Spleen (tissue), 11 donors: ENCODE data around the gene SIDT1. TPM values are rescaled to one million over a fixed set of nuclear protein-coding genes. Genes with fewer than 3 reads are reported as not detected.

Experiments used
- DNase-seq: peaks from one replicate; pipeline ENCODE4 v3.0.0-alpha.2; 2020
- H3K27ac ChIP-seq, 8 donors: fragments of 200-600 bp; sonication (generic) in 7 of 8; 1 replicate in 4 of 8; 2 replicates in 4 of 8; pipeline versions ENCODE4 v1.5.0 to v1.8.0; 2016 to 2021; ENCODE audit warnings: inconsistent platforms in 4 of 8, mild to moderate bottlenecking in 4 of 8, moderate library complexity in 1 of 8
- H3K27me3 ChIP-seq, 7 donors: fragments of 200-600 bp; sonication (generic) in 6 of 7; replicated peaks in 1 of 7; 1 replicate in 4 of 7; 2 replicates in 3 of 7; pipeline versions ENCODE4 v1.5.0 to v1.8.0; 2016 to 2021; ENCODE audit warnings: inconsistent platforms in 3 of 7, mild to moderate bottlenecking in 1 of 7
- H3K36me3 ChIP-seq, 6 donors: fragments of 200-600 bp; sonication (generic) in 5 of 6; 1 replicate in 4 of 6; 2 replicates in 2 of 6; pipeline versions ENCODE4 v1.5.0 to v1.8.0; 2016 to 2021; ENCODE audit warnings: inconsistent platforms in 2 of 6
- H3K4me1 ChIP-seq, 6 donors: fragments of 200-600 bp; sonication (generic) in 5 of 6; 1 replicate in 3 of 6; 2 replicates in 3 of 6; pipeline versions ENCODE4 v1.5.0 to v1.8.0; 2016 to 2021; ENCODE audit warnings: inconsistent platforms in 3 of 6
- H3K4me3 ChIP-seq, 8 donors: fragments of 200-600 bp; sonication (generic) in 7 of 8; 1 replicate in 4 of 8; 2 replicates in 4 of 8; pipeline versions ENCODE4 v1.5.0 to v1.8.0; 2016 to 2021; ENCODE audit warnings: inconsistent platforms in 4 of 8, mild to moderate bottlenecking in 4 of 8, moderate library complexity in 2 of 8
- H3K9me3 ChIP-seq, 8 donors: fragments of 200-600 bp; sonication (generic) in 7 of 8; 1 replicate in 4 of 8; 2 replicates in 4 of 8; pipeline versions ENCODE4 v1.5.0 to v1.8.0; 2016 to 2021; ENCODE audit warnings: inconsistent platforms in 4 of 8
- POLR2A ChIP-seq, 3 donors: fragments of 450-650 bp; IDR thresholded peaks; one replicate each; pipeline ENCODE4 v1.5.1; 2017; ENCODE audit warnings: antibody characterized with exemption in 3 of 3, mild to moderate bottlenecking in 1 of 3
- POLR2AphosphoS5 ChIP-seq, 3 donors: sonication (generic); formaldehyde crosslinking; IDR thresholded peaks; one replicate each; pipeline ENCODE4 v1.5.1; 2017; ENCODE audit warnings: antibody characterized with exemption in 3 of 3
- WGBS, 5 donors: extraction: QIAGEN DNeasy Blood & Tissue Kit in 3 of 5; methylation state at CpG; one replicate each; pipeline versions ENCODE4 v1.1.5 to v1.1.7; 2013 to 2018; 5-methylcytosine and 5-hydroxymethylcytosine counted together
- intact Hi-C: fragments of 100-400 bp; cut with DNase I; formaldehyde crosslinking; loops from one replicate; pipeline ENCODE4 v1.15.0; 2023; ENCODE audit warnings: low total_unique reads
- polyA plus RNA-seq, 3 donors: library from polyadenylated mRNA; stranded (reverse); fragments of 200-250 nt; gene quantifications; one replicate each; pipeline ENCODE4 v1.2.1, GENCODE V29; 2013
- total RNA-seq, 7 donors: library from RNA; depleted of rRNA in 3 of 7; stranded (reverse); fragments of >200 nt in 3 of 7; fragmentation: NEBNext Ultra II Directional in 4 of 7; extraction: Animal tissue kit (Norgen Biotek cat#: 25700) in 4 of 7; gene quantifications; one replicate each; pipeline versions ENCODE4 v1.1.0 to v1.2.1, GENCODE V29; 2016 to 2021
- TF ChIP-seq, protein P1 (sequence below), 11 experiments: fragments of 200-600 bp in 7 of 11; fragments of 450-650 bp in 4 of 11; sonication (generic) in 4 of 11; IDR thresholded peaks in 8 of 11; conservative IDR thresholded peaks in 3 of 11; 1 replicate in 7 of 11; 2 replicates in 4 of 11; pipeline versions ENCODE4 v1.4.0 to v1.8.0; 2016 to 2021; ENCODE audit warnings: antibody characterized with exemption in 11 of 11, inconsistent platforms in 4 of 11, mild to moderate bottlenecking in 1 of 11
- donor health status: healthy with polysubstance abuse.
- donor health status: DM: no; HTN: no; CAD: no; lungs with moderate emphysema.
- donor health status: DM: no; HTN: no; CAD: no.
- donor health status: Bipolar disorder and iron deficiency.
- donor health status: healthy.
- donor health status: DM: no; HTN: no; CAD: no.
- donor health status: DM: yes; HTN: yes; CAD: no.

Gene SIDT1
- total and polyA plus RNA-seq, 10 donors, result 12.4 to 81.5 (median 40.3) TPM

DNA sequence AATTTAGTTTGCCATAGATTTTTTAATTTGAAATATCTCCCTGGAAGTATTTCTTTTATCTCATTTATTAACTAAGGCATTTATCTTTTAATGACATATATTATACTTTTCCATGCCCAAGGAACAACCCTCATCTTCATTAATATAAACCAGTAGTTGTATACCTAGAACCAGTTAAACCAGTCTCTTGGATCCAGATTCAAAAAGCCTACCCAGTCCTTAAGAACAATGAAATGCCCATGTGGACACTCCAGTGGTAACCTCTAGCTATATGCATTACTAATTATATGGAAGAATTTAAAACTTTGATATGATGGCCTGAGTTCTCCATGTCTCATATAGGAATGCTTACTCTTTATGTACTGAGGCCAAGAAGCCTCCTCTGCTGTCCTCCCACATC, 4.8 kb downstream of the SIDT1 start:
- H3K27ac ChIP-seq, result no peak overlapping the region
- H3K27me3 ChIP-seq, result peaks cover 0 to 20% (median 0%) of the 10 kb centered on the region in 7 donors
- peaks cover 0 to 61% (median 33%) of the 10 kb centered on the region in 6 donors for H3K4me1 ChIP-seq
- no peak for DNase-seq
- peaks cover 0 to 24% (median 0%) of the 10 kb centered on the region in 6 donors for H3K36me3 ChIP-seq
- peaks cover 0 to 12% (median 11%) of the 10 kb centered on the region in 8 donors for H3K9me3 ChIP-seq
- TF ChIP-seq, protein P1, sequence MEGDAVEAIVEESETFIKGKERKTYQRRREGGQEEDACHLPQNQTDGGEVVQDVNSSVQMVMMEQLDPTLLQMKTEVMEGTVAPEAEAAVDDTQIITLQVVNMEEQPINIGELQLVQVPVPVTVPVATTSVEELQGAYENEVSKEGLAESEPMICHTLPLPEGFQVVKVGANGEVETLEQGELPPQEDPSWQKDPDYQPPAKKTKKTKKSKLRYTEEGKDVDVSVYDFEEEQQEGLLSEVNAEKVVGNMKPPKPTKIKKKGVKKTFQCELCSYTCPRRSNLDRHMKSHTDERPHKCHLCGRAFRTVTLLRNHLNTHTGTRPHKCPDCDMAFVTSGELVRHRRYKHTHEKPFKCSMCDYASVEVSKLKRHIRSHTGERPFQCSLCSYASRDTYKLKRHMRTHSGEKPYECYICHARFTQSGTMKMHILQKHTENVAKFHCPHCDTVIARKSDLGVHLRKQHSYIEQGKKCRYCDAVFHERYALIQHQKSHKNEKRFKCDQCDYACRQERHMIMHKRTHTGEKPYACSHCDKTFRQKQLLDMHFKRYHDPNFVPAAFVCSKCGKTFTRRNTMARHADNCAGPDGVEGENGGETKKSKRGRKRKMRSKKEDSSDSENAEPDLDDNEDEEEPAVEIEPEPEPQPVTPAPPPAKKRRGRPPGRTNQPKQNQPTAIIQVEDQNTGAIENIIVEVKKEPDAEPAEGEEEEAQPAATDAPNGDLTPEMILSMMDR (IDR thresholded peaks at IDR 0.05 in 8 of 11, conservative IDR thresholded peaks at IDR 0.05 in 3 of 11), result no peak
- no peak for TF ChIP-seq POLR2A (IDR thresholded peaks at IDR 0.05)
- no peak for TF ChIP-seq POLR2AphosphoS5 (IDR thresholded peaks at IDR 0.05)
- intact Hi-C loops, result no loop called here
- no peak overlapping the region for H3K4me3 ChIP-seq

DNA sequence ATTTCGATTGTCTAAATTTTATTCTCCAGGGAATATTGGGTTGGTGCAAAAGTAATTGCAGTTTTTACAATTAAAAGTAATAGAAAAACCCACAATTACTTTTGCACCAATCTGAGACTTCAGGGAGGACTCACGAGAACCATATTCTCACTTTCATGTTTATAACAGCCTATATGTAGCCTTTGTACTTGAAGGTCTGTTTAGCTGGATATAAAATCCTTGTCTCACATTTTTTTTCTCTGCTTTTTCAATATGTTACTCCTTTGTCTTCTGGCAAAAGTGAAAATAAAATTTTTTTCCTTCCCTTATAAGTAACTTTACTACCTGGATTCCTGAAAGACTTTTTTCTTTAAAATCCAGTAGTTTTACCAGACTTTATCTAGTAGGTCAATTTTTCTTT, 9.2 kb downstream of the SIDT1 start:
- Histone ChIP-seq H3K27me3 (no peaks in the 10 kb centered on the region), H3K27ac (no peak overlapping the region), H3K9me3 (peaks cover 0 to 16% (median 12%) of the 10 kb centered on the region in 8 donors), H3K36me3 (peaks cover 0 to 35% (median 0%) of the 10 kb centered on the region in 6 donors), H3K4me3 (no peak overlapping the region), H3K4me1 (peaks cover 0 to 31% (median 5%) of the 10 kb centered on the region in 6 donors)
- TF ChIP-seq POLR2AphosphoS5 (IDR thresholded peaks at IDR 0.05) (no peak), POLR2A (IDR thresholded peaks at IDR 0.05) (no peak)
- TF ChIP-seq, protein P1 (IDR thresholded peaks at IDR 0.05 in 8 of 11, conservative IDR thresholded peaks at IDR 0.05 in 3 of 11), result no peak
- intact Hi-C loops, result no loop called here
- WGBS, 5 donors, result 86 to 95% (median 93%) methylated on average over 2 of the region's 2 CpGs
- DNase-seq, result no peak

DNA sequence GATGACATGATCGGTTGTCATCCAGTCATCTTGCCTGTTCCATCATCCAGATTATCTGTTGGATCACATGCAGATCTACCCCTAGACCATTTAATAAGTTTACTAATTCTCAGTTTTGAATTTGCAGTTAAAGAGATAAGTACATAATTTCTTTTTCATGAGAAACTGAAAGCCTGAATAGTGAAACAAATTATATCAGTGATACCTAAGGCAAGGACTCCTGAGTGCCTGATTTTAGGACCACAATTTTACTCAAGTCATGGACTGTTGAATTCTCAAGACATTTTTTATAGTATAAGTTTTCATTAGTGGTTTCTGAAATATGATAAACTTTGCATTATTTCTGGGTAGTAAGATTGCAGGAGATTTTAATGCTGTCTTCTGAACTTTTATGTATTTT, 13.2 kb downstream of the SIDT1 start:
- Histone ChIP-seq H3K9me3 (peaks cover 0 to 16% (median 12%) of the 10 kb centered on the region in 8 donors), H3K4me3 (no peak overlapping the region), H3K27ac (no peak overlapping the region), H3K36me3 (peaks cover 0 to 32% (median 0%) of the 10 kb centered on the region in 6 donors), H3K4me1 (peaks cover 0 to 35% (median 0%) of the 10 kb centered on the region in 6 donors), H3K27me3 (no peaks in the 10 kb centered on the region)
- no peak for DNase-seq
- TF ChIP-seq, protein P1 (IDR thresholded peaks at IDR 0.05 in 8 of 11, conservative IDR thresholded peaks at IDR 0.05 in 3 of 11), result no peak
- no peak for TF ChIP-seq POLR2AphosphoS5 (IDR thresholded peaks at IDR 0.05)
- no peak for TF ChIP-seq POLR2A (IDR thresholded peaks at IDR 0.05)
- WGBS, 5 donors, result 91 to 97% (median 94%) methylated on average over 1 of the region's 1 CpG
- intact Hi-C loops, result no loop called here

DNA sequence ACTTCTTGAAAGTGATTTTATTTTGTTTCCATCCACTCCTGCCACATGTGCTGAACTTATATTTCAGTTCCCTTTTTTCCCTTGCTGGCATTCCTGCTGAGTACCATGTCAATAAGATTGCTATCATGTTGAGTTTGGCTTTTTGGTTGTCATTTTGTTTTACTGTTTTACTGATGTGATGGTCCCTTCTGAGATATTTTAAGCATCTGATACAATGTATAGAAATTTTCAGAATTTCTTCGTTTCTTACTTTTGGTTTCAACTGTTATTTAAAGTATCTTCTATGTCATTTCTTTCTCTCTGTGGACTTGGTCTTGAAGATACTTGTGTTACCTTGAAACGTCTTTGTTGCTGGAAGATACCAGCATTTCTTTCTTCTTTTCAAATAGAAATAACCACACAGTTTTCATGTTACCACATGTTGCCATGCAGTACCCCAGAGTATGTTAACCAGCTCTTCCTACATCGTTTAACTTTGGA, 14.1 kb downstream of the SIDT1 start:
- no peak for DNase-seq
- Histone ChIP-seq H3K27ac (no peak overlapping the region), H3K36me3 (peaks cover 0 to 26% (median 0%) of the 10 kb centered on the region in 6 donors), H3K4me3 (no peak overlapping the region), H3K9me3 (peaks cover 0 to 11% (median 9%) of the 10 kb centered on the region in 8 donors), H3K4me1 (peaks cover 0 to 35% (median 0%) of the 10 kb centered on the region in 6 donors), H3K27me3 (no peaks in the 10 kb centered on the region)
- intact Hi-C loops, result no loop called here
- no peak for TF ChIP-seq POLR2A (IDR thresholded peaks at IDR 0.05)
- TF ChIP-seq, protein P1 (IDR thresholded peaks at IDR 0.05 in 8 of 11, conservative IDR thresholded peaks at IDR 0.05 in 3 of 11), result no peak
- WGBS, 5 donors, result 45 to 68% (median 53%) methylated on average over 3 of the region's 3 CpGs
